ENCODE data around the gene STIL. TPM values are rescaled to one million over a fixed set of nuclear protein-coding genes. Genes with fewer than 3 reads are reported as not detected.

STIL gene
- polyA plus RNA-seq, 1 donor (not counting 4 experiments of a cell fraction or from before 2014, with no cell fraction given) = 10.5 TPM

GRCh38 chr1:47330212-47330611, 16.3 kb upstream of the STIL start:
- H3K4me2 ChIP-seq (ENCODE audit: control insufficient read depth, extremely low read depth, insufficient read depth, low read depth, low read length) = no peak overlapping the region
- no peak for FAIRE-seq
- peaks cover 10% of the 10 kb centered on the region for H3K79me2 ChIP-seq (ENCODE audit: control insufficient read depth, insufficient read depth, low read length)
- no peak overlapping the region for H3K4me3 ChIP-seq (ENCODE audit: control insufficient read depth in 2 of 3, extremely low read depth in 1 of 3, insufficient read depth in 2 of 3, low read depth in 1 of 3, low read length in 3 of 3)
- H3K36me3 ChIP-seq (ENCODE audit: control insufficient read depth in 2 of 2, extremely low read depth in 1 of 2, insufficient read depth in 2 of 2, low read length in 2 of 2) = no peaks in the 10 kb centered on the region
- H3K9me1 ChIP-seq (ENCODE audit: control insufficient read depth, extremely low read depth, insufficient read depth, low read length) = no peaks in the 10 kb centered on the region
- no peaks in the 10 kb centered on the region for H4K20me1 ChIP-seq (ENCODE audit: control insufficient read depth, extremely low read depth, insufficient read depth, low read length)
- H3K4me1 ChIP-seq (ENCODE audit: control insufficient read depth, extremely low read depth, insufficient read depth, low read length) = peaks cover 19% of the 10 kb centered on the region
- H3K9ac ChIP-seq (ENCODE audit: control insufficient read depth, extremely low read depth, insufficient read depth, low read length) = no peak overlapping the region
- no peak overlapping the region for H3K27ac ChIP-seq (ENCODE audit: control insufficient read depth, insufficient read depth, low read length)
- dilution Hi-C loops (cut with MboI; ENCODE audit: extremely low pct_ligation_motif_present, low sequenced_read_pairs) = no loop called here
- H2AFZ ChIP-seq (ENCODE audit: control insufficient read depth, low read length) = no peak overlapping the region
- no peak for TF ChIP-seq CTCF (optimal IDR thresholded peaks at IDR 0.05 in 1 of 3, IDR thresholded peaks at IDR 0.05 in 1 of 3, conservative IDR thresholded peaks at IDR 0.05 in 1 of 3; ENCODE audit: extremely low read depth in 1 of 3, insufficient read depth in 2 of 3, low read length in 3 of 3)
- TF ChIP-seq EZH2 (IDR thresholded peaks at IDR 0.05; ENCODE audit: low read length) = no peak
- DNase-seq (ENCODE audit: low read depth, low spot score) = no peak
- H3K9me3 ChIP-seq (ENCODE audit: control insufficient read depth, low read depth, low read length) = no peaks in the 10 kb centered on the region
- no peaks in the 10 kb centered on the region for H3K27me3 ChIP-seq (ENCODE audit: control insufficient read depth, extremely low read depth, insufficient read depth, low read length)

- no peak overlapping the region for H3K4me3 ChIP-seq (ENCODE audit: control insufficient read depth in 2 of 3, extremely low read depth in 1 of 3, insufficient read depth in 2 of 3, low read depth in 1 of 3, low read length in 3 of 3)
- FAIRE-seq (no peak), DNase-seq (ENCODE audit: low read depth, low spot score) (no peak)
- no peaks in the 10 kb centered on the region for H3K36me3 ChIP-seq (ENCODE audit: control insufficient read depth in 2 of 2, extremely low read depth in 1 of 2, insufficient read depth in 2 of 2, low read length in 2 of 2)
- no peaks in the 10 kb centered on the region for H3K9me3 ChIP-seq (ENCODE audit: control insufficient read depth, low read depth, low read length)
- H4K20me1 ChIP-seq (ENCODE audit: control insufficient read depth, extremely low read depth, insufficient read depth, low read length) = no peaks in the 10 kb centered on the region
- H3K27me3 ChIP-seq (ENCODE audit: control insufficient read depth, extremely low read depth, insufficient read depth, low read length) = no peaks in the 10 kb centered on the region
- H3K4me2 ChIP-seq (ENCODE audit: control insufficient read depth, extremely low read depth, insufficient read depth, low read depth, low read length) = no peak overlapping the region
- no peaks in the 10 kb centered on the region for H3K79me2 ChIP-seq (ENCODE audit: control insufficient read depth, insufficient read depth, low read length)
- peaks cover 14% of the 10 kb centered on the region for H3K4me1 ChIP-seq (ENCODE audit: control insufficient read depth, extremely low read depth, insufficient read depth, low read length)
- dilution Hi-C loops (cut with MboI; ENCODE audit: extremely low pct_ligation_motif_present, low sequenced_read_pairs) = no loop called here
- no peak overlapping the region for H3K9ac ChIP-seq (ENCODE audit: control insufficient read depth, extremely low read depth, insufficient read depth, low read length)
- TF ChIP-seq CTCF (optimal IDR thresholded peaks at IDR 0.05 in 1 of 3, IDR thresholded peaks at IDR 0.05 in 1 of 3, conservative IDR thresholded peaks at IDR 0.05 in 1 of 3; ENCODE audit: extremely low read depth in 1 of 3, insufficient read depth in 2 of 3, low read length in 3 of 3) (no peak), EZH2 (IDR thresholded peaks at IDR 0.05; ENCODE audit: low read length) (no peak)
- H3K9me1 ChIP-seq (ENCODE audit: control insufficient read depth, extremely low read depth, insufficient read depth, low read length) = no peaks in the 10 kb centered on the region
- no peak overlapping the region for H3K27ac ChIP-seq (ENCODE audit: control insufficient read depth, insufficient read depth, low read length)
- no peak overlapping the region for H2AFZ ChIP-seq (ENCODE audit: control insufficient read depth, low read length)
These were observed 15.0 kb upstream of the STIL start for GRCh38 chr1:47328992-47329391.

Measured in keratinocyte (primary cell).